HL-60/S4 (cell line): ENCODE measurements around the gene PCDHGA7.
"Not testable (repeated sequence)": the region's sequence is repeated elsewhere in the genome, so short reads cannot be mapped to it uniquely, and the experiment has no call there.

Source experiments
- in situ Hi-C: fragments of 300-500 bp; cut with MboI; formaldehyde crosslinking; loops from 2 replicates; pipeline ENCODE4 v1.14.3; 2022; ENCODE audit warnings: low sequenced_read_pairs

Gene PCDHGA7

DNA sequence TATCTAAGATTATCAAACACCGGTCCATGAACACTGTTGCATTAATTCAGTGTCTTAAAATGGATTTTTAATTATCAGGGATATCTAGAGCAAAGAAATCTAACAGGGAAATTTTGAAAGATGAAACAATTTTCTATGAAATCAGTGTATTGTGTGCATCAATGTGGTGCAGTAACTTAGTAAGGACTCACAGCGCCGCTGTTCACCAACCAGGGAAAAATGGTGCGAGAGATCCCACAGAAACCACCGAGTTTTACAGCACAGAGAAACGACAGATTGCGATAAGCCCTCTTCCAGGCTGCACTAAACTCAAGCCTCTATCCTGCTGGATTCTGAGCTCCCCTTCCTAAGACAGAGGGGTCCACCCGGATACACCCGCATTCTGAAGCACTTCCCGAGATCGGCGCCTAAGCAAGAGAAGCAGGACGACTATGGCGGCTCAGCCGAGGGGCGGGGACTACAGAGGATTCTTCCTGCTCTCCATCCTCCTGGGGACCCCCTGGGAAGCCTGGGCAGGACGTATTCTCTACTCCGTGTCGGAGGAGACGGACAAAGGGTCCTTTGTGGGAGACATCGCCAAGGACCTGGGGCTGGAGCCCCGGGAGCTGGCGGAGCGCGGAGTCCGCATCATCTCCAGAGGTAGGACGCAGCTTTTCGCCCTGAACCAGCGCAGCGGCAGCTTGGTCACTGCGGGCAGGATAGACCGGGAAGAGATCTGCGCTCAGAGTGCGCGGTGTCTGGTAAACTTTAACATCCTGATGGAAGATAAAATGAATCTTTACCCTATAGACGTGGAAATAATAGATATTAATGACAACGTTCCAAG lies at the start of gene PCDHGA7:
Gene PCDHGA7, plus strand, starts transcription at position 274 of the 826 bp plus-strand sequence. Its CDS starts 158 bp downstream, at position 432.
- in situ Hi-C loops, result no loop called here

DNA sequence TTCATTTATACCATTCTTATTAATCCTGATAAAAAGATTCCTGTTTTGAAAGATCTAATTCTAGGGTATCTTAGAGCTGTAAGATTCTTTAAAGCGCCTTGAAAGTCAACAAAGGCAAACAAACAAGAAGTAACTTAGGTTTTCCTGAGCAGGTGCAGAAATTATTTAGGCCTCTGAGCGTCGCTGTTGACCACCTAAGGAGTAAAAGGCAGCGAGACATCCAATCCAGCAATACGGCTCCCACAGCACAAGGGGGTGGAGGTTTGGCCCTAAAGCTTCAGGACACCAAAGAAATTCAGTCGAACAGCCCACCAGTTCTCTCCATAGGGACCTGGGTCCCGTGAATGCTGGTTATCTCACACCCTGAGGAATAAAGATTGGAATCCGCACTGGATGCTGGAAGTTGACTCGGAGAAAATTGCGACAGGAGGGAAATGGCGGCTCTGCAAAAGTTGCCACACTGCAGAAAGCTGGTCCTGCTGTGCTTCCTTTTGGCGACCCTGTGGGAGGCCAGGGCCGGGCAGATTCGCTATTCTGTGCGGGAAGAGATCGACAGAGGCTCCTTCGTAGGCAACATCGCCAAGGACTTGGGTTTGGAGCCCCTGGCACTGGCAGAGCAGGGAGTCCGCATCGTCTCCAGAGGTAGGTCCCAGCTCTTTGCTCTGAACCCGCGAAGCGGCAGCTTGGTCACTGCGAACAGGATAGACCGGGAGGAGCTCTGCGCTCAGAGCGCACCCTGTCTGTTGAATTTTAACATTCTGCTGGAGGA lies 43.8 kb upstream of the PCDHGA7 start, which contains the start of gene PCDHGA2:
Gene PCDHGA2, plus strand, starts transcription at position 223 of the 769 bp plus-strand sequence.
- in situ Hi-C loops, result no loop called here

DNA sequence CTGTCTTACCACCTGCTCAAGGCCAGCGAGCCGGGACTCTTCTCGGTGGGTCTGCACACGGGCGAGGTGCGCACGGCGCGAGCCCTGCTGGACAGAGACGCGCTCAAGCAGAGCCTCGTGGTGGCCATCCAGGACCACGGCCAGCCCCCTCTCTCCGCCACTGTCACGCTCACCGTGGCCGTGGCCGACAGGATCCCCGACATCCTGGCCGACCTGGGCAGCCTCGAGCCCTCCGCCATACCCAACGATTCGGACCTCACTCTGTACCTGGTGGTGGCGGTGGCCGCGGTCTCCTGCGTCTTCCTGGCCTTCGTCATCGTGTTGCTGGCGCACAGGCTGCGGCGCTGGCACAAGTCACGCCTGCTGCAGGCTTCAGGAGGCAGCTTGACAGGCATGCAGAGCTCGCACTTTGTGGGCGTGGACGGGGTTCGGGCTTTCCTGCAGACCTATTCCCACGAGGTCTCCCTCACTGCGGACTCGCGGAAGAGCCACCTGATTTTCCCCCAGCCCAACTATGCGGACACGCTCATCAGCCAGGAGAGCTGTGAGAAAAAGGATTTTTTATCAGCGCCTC lies 41.7 kb upstream of the PCDHGA7 start:
- in situ Hi-C loops, result not testable (repeated sequence)

DNA sequence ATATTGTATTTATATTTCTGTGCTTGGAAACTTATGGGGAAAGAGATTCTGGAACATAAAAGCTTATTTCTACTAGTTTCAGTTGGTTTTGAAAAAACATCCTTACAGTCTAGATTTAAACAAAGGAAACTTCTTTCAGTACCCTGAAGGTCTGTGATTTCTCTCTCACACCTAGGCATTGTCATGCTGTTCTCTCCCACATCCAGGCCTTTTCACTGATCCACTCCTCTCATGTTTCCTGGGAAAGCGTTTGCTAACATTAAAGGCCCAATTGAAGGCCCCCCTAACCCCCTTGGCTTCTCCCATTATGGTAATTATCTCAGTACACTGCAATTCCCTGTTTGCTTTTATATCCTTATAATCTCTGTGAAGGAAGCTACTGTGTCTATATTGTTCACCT lies 39.8 kb upstream of the PCDHGA7 start:
- in situ Hi-C loops, result no loop called here

DNA sequence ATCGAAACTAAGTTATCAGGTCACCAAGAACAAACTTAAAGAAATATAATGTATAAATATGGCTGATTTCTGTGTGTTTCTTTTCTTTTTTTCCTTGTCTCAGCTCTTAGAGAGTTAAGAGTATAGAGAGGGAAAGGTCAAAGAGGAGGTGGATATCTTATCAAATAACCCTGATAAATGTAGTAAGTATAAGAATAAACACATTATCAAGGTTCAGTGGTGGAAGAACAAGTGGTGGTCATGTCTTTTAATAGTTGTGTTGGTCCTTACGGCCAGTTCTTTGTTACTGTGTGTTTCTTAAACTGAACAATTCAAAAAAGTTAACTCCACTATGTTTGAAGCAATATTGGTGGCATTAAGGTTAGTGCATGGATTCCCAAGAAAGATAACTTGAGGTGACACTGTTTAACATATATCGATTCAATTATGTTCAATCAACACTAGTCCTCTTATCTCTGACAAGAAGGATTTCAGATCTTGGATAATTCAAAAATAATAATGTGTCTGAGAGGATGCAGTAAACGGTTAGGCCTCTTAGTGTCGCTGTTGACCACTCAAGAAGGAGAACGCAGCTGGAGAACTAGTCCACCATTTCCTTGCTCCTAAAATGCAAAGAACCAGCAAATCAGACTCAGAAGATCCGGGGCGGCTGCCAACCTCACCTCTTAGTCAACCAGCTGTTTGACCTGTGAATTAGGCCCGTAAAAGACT lies 39.1 kb upstream of the PCDHGA7 start, which contains the start of gene PCDHGA3:
Gene PCDHGA3, plus strand, starts transcription at position 588 of the 711 bp plus-strand sequence. CDS start 205 bp downstream, outside the sequence.
- in situ Hi-C loops, result no loop called here

DNA sequence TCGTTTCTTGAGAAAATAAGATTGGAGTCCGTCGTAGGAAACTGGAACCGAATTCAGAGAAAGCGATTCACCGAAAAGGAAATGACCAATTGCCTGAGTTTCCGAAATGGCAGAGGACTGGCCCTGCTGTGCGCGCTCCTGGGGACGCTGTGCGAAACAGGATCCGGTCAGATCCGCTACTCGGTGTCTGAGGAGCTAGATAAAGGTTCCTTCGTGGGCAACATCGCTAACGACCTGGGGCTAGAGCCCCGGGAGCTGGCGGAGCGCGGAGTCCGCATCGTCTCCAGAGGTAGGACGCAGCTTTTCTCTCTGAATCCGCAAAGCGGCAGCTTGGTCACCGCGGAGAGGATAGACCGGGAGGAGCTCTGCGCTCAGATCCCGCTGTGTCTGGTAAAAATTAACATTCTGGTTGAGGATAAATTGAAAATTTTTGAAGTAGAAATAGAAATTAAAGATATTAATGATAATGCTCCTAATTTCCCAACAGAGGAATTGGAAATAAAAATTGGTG lies 38.5 kb upstream of the PCDHGA7 start:
- in situ Hi-C loops, result no loop called here

DNA sequence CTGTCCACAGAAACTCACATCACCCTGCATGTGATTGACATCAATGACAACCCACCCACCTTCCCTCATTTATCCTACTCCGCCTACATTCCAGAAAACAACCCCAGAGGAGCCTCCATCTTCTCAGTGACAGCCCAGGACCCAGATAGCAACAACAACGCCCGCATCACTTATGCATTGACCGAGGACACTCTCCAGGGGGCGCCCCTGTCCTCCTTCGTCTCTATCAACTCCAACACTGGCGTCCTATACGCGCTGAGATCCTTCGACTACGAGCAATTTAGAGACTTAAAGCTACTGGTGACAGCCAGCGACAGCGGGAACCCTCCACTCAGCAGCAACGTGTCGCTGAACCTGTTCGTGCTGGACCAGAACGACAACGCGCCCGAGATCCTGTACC lies 37.2 kb upstream of the PCDHGA7 start:
- in situ Hi-C loops, result no loop called here

DNA sequence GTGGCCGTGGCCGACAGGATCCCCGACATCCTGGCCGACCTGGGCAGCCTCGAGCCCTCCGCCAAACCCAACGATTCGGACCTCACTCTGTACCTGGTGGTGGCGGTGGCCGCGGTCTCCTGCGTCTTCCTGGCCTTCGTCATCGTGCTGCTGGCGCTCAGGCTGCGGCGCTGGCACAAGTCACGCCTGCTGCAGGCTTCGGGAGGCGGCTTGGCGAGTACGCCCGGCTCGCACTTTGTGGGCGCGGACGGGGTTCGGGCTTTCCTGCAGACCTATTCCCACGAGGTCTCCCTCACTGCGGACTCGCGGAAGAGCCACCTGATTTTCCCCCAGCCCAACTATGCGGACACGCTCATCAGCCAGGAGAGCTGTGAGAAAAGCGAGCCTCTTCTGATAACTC lies 36.5 kb upstream of the PCDHGA7 start:
- in situ Hi-C loops, result not testable (repeated sequence)

DNA sequence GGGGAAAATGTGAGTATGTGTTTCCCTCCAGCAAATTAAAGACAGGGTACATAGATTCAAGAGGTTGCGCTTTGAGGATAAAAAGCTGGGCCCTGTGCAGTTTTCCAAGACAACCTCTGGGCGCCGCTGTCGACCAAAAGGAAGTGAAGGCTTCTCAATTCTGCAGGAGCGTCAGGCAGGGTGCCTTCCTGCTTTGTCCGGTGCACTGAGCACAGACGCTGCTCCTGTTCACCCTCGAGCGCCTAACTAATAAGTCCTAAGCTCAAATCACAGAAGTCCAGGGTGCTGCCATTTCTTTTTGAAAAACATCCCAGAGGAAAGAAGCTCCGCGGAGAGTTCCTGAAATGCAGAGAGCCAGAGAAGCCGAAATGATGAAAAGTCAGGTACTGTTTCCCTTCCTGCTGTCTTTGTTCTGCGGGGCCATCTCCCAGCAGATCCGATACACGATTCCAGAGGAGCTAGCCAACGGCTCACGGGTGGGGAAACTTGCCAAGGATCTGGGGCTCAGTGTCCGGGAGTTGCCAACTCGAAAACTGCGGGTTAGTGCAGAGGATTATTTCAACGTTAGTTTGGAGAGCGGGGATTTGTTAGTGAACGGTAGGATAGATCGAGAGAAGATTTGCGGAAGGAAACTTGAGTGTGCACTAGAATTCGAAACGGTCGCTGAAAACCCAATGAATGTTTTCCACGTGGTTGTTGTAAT lies 32.5 kb upstream of the PCDHGA7 start, which contains the start of gene PCDHGB1:
Gene PCDHGB1, plus strand, starts transcription at position 183 of the 703 bp plus-strand sequence. Its CDS starts 162 bp downstream, at position 345.
- in situ Hi-C loops, result no loop called here

DNA sequence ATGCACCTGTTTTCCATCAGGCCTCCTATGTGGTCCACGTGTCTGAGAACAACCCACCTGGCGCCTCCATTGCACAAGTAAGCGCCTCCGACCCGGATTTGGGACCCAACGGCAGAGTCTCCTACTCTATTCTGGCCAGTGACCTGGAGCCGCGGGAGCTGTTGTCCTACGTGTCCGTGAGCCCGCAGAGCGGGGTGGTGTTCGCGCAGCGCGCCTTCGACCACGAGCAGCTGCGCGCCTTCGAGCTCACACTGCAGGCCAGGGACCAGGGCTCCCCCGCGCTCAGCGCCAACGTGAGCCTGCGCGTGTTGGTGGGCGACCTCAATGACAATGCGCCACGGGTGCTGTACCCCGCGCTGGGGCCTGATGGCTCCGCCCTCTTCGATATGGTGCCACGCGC lies 31.0 kb upstream of the PCDHGA7 start:
- in situ Hi-C loops, result no loop called here

DNA sequence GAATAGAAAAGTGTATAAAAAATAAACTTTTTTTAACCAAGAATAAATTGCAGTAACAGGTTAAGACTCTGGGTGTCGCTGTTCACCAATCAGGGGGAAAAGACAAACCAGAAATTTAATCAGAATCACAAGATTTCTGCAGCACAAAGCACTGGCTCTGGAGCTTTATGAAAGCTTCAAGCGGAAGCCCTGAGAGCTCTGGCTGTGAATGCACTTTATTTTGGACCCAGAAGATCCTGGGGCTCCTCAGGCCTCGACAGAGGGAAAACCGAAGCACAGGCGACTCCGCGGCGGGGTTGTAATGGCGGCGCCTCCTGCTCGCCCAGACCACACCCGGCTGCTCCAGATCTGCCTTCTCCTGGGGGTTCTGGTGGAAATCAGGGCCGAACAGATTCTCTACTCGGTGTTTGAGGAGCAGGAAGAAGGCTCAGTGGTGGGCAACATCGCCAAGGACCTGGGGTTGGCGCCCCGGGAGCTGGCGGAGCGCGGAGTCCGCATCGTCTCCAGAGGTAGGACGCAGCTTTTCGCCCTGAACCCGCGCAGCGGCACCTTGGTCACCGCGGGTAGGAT lies 27.6 kb upstream of the PCDHGA7 start, which contains the start of gene PCDHGA4:
Gene PCDHGA4, plus strand, starts transcription at position 122 of the 570 bp plus-strand sequence. Its CDS starts 87 bp downstream, at position 209.
- in situ Hi-C loops, result no loop called here

DNA sequence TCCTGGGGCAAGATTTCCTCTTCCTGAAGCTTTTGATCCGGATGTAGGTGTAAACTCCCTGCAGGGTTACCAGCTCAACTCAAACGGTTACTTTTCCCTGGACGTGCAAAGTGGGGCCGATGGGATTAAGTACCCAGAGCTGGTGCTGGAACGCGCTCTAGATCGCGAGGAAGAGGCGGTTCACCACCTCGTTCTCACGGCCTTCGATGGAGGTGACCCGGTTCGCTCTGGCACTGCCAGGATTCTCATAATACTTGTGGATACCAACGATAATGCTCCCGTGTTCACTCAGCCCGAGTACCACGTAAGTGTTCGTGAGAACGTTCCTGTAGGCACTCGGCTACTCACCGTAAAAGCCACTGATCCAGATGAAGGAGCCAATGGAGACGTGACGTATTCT lies 26.9 kb upstream of the PCDHGA7 start:
- in situ Hi-C loops, result no loop called here

DNA sequence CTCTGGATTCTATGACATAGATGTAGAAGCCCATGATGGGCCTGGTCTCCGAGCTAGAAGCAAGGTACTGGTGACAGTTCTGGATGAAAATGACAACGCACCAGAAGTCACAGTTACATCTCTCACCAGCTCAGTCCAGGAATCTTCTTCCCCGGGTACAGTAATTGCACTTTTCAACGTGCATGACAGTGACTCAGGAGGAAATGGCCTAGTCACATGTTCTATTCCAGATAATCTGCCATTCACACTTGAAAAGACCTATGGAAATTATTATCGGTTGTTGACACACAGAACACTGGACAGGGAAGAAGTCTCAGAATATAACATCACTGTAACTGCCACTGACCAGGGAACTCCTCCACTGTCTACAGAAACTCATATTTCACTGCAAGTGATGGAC lies 26.4 kb upstream of the PCDHGA7 start:
- in situ Hi-C loops, result no loop called here

DNA sequence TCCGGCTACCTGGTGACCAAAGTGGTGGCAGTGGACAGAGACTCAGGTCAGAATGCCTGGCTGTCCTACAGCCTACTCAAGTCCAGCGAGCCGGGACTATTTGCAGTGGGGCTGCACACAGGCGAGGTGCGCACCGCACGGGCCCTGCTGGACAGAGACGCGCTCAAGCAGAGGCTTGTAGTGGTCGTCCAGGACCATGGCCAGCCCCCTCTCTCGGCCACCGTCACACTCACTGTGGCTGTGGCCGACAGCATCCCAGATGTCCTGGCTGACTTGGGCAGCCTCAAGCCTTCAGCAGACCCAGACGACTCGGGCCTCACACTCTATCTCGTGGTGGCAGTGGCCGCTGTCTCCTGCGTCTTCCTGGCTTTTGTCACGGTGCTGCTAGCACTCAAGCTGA lies 25.6 kb upstream of the PCDHGA7 start:
- in situ Hi-C loops, result no loop called here

DNA sequence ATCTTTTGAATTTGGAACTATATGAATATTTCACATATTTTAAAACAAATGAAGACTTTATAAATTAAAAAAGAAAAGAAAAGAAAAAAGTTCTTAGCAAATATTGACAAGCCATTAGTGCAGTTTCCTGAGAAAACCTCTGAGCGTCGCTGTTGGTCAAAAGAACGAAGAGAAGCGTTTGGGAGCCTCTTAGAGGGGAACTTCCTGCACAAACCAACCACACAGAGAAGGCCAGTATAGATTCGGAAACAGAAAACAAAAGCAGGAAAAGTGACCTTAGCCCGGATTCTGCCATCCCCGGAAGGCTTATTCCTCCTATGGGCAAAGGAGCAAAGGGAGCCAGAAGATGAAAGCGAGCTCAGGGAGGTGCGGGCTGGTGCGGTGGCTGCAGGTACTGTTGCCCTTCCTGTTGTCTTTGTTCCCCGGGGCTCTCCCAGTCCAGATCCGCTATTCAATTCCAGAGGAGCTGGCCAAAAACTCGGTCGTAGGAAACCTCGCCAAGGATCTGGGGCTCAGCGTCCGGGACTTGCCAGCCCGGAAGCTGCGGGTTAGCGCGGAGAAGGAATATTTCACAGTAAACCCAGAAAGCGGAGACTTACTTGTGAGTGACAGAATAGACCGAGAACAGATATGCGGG lies 22.6 kb upstream of the PCDHGA7 start, which contains the start of gene PCDHGB2:
Gene PCDHGB2, plus strand, starts transcription at position 205 of the 637 bp plus-strand sequence. Its CDS starts 142 bp downstream, at position 347.
- in situ Hi-C loops, result no loop called here

DNA sequence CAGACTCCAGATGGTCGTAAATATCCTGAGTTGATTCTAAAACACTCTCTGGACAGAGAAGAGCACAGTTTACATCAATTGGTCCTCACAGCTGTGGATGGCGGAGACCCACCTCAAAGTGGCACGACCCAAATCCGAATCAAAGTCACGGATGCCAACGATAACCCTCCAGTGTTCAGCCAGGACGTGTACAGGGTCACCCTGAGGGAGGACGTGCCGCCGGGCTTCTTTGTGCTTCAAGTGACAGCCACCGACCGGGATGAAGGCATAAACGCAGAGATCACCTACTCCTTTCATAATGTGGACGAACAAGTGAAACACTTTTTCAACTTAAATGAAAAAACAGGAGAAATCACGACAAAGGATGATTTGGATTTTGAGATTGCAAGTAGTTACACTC lies 21.9 kb upstream of the PCDHGA7 start:
- in situ Hi-C loops, result no loop called here

DNA sequence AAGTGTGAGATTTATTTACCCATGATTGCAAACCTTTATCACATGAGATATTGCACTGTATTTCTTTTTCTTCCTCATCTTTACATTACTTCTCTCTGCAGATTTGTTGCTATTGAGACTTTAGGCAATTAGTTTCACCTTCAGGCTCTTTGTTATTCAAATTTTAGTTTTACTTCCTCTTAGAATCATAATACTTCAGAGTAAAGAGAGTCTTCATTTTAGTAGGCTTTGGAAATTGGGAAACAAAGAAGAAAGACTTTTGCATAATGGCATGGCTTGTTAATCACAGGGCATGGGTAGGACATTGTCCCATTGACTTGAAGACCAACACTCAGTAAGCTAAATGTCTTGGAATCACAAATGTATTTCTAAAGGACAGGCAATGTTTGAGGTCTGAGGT lies 19.8 kb upstream of the PCDHGA7 start:
- in situ Hi-C loops, result no loop called here

DNA sequence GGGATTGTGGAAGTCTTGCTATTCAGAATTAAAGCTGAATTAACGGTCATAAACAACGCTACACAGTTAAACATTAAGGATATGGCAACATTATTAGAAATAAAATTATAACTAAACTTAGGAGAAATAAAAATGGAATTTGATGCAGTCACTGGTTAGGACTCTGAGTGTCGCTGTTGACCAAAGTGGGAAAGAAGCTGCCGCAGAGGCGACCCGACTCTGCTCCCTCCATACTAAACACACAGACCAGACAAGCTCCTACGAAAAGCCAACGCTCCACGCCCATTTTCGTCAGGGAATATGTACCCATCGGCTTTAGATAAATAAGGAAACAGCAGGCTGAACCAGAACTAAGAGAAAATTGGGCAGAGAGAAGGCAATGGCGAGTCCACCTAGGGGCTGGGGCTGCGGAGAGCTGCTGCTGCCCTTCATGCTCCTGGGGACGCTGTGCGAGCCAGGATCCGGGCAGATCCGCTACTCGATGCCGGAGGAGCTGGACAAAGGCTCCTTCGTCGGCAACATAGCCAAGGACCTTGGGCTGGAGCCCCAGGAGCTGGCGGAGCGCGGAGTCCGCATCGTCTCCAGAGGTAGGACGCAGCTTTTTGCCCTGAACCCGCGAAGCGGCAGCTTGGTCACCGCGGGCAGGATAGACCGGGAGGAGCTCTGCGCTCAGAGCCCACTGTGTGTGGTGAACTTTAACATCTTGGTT lies 18.4 kb upstream of the PCDHGA7 start, which contains the start of gene PCDHGA5:
Gene PCDHGA5, plus strand, starts transcription at position 211 of the 709 bp plus-strand sequence. Its CDS starts 169 bp downstream, at position 380.
- in situ Hi-C loops, result no loop called here
